ENCODE results near the gene EBF3. TPM values are rescaled to one million over a fixed set of nuclear protein-coding genes. Genes with fewer than 3 reads are reported as not detected.

The EBF3 gene
- total and polyA plus RNA-seq, 3 donors from 2014 or later, result 4.0 to 7.6 (median 6.0) TPM

- no peak for DNase-seq
- no peaks in the 10 kb centered on the region for H3K9me3 ChIP-seq
- 95% methylated on average over 27 to 29 of the region's 29 CpGs for WGBS, 2 donors
- H3K4me1 ChIP-seq, result no peaks in the 10 kb centered on the region
- TF ChIP-seq POLR2A (IDR thresholded peaks at IDR 0.05), result no peak
- no peak for TF ChIP-seq CTCF (IDR thresholded peaks at IDR 0.05)
- no peaks in the 10 kb centered on the region for H3K36me3 ChIP-seq (ENCODE audit: low read depth, missing control alignments)
- intact Hi-C loops (cut with DNase I; ENCODE audit: low total_unique reads), result no loop called here
- no peak overlapping the region for H3K27ac ChIP-seq
- no peaks in the 10 kb centered on the region for H3K27me3 ChIP-seq
- no peak overlapping the region for H3K4me3 ChIP-seq
These were observed 123.9 kb downstream of the EBF3 start for GRCh38 chr10:129840196-129840590.

GRCh38 chr10:129839285-129840195 is 124.5 kb downstream of the EBF3 start:
- Histone ChIP-seq H3K27ac (no peak overlapping the region), H3K36me3 (ENCODE audit: low read depth, missing control alignments) (no peaks in the 10 kb centered on the region), H3K4me3 (no peak overlapping the region), H3K27me3 (no peaks in the 10 kb centered on the region), H3K4me1 (no peaks in the 10 kb centered on the region), H3K9me3 (no peaks in the 10 kb centered on the region)
- no peak for DNase-seq
- intact Hi-C loops (cut with DNase I; ENCODE audit: low total_unique reads), result no loop called here
- WGBS, 2 donors, result 83 to 96% methylated on average over 3 to 27 of the region's 27 CpGs
- TF ChIP-seq POLR2A (IDR thresholded peaks at IDR 0.05), result no peak
- no peak for TF ChIP-seq CTCF (IDR thresholded peaks at IDR 0.05)

- H3K36me3 ChIP-seq (ENCODE audit: low read depth, missing control alignments), result no peaks in the 10 kb centered on the region
- no peaks in the 10 kb centered on the region for H3K4me1 ChIP-seq
- no peak overlapping the region for H3K27ac ChIP-seq
- H3K9me3 ChIP-seq, result no peaks in the 10 kb centered on the region
- TF ChIP-seq POLR2A (IDR thresholded peaks at IDR 0.05) (no peak), CTCF (IDR thresholded peaks at IDR 0.05) (no peak)
- intact Hi-C loops (cut with DNase I; ENCODE audit: low total_unique reads), result no loop called here
- WGBS, 2 donors, result 96 to 97% methylated on average over 22 to 26 of the region's 26 CpGs
- DNase-seq, result no peak
- no peaks in the 10 kb centered on the region for H3K27me3 ChIP-seq
- H3K4me3 ChIP-seq, result no peak overlapping the region
These were observed 125.3 kb downstream of the EBF3 start for GRCh38 chr10:129838794-129839193.

- H3K4me3 ChIP-seq, result no peak overlapping the region
- H3K9me3 ChIP-seq, result no peaks in the 10 kb centered on the region
- intact Hi-C loops (cut with DNase I; ENCODE audit: low total_unique reads), result no loop called here
- H3K27ac ChIP-seq, result no peak overlapping the region
- 92 to 96% methylated on average over 19 to 26 of the region's 26 CpGs for WGBS, 2 donors
- TF ChIP-seq CTCF (IDR thresholded peaks at IDR 0.05) (no peak), POLR2A (IDR thresholded peaks at IDR 0.05) (no peak)
- H3K27me3 ChIP-seq, result no peaks in the 10 kb centered on the region
- no peak for DNase-seq
- no peaks in the 10 kb centered on the region for H3K36me3 ChIP-seq (ENCODE audit: low read depth, missing control alignments)
- H3K4me1 ChIP-seq, result no peaks in the 10 kb centered on the region
These were observed 126.0 kb downstream of the EBF3 start for GRCh38 chr10:129837909-129838582.
